Gastrocnemius medialis (tissue), 4 donors: ENCODE measurements around the gene SLC16A14.

Experiments
- CTCF ChIP-seq, 5 experiments: fragments of 450-650 bp in 3 of 5; fragments of 200-600 bp in 2 of 5; sonication (generic) in 2 of 5; IDR thresholded peaks in 4 of 5; conservative IDR thresholded peaks in 1 of 5; 1 replicate in 4 of 5; 2 replicates in 1 of 5; pipeline ENCODE4 v1.5.1; 2016 to 2019; ENCODE audit warnings: antibody characterized with exemption in 5 of 5, mild to moderate bottlenecking in 3 of 5, moderate library complexity in 3 of 5
- POLR2A ChIP-seq, 2 donors: fragments of 450-650 bp; IDR thresholded peaks; one replicate each; pipeline ENCODE4 v1.6.1; 2017; ENCODE audit warnings: antibody characterized with exemption in 2 of 2, mild to moderate bottlenecking in 2 of 2, moderate library complexity in 2 of 2

DNA sequence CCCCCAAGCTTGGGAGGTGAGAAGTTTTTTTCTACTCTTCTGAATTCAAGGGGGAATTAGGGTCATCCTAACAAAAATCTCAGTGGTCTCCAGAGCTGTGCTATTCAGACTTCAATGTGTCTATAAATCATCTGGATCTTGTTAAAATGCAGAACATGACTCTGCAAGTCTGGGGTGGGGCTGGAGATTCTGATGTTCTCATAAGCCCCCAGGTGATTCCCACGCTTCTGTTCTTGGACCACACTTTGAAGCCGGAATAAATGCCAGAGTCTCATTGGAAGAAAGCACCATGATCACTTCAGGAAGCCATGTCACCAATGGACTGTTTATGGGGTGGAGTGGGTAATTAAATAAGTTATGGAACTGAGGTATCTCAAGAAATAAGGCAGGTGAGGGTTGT lies 22.2 kb upstream of the SLC16A14 start:
- TF ChIP-seq CTCF (IDR thresholded peaks at IDR 0.05 in 4 of 5, conservative IDR thresholded peaks at IDR 0.05 in 1 of 5) (no peak), POLR2A (IDR thresholded peaks at IDR 0.05) (no peak)
